B cell (primary cell): ENCODE results near the gene LEMD1.

Source experiments
- CTCF ChIP-seq: fragments of 200-600 bp; IDR thresholded peaks from one replicate; pipeline ENCODE4 v1.8.0; 2022; ENCODE audit warnings: antibody characterized with exemption, mild to moderate bottlenecking
- EZH2 ChIP-seq: IDR thresholded peaks from 2 replicates; pipeline ENCODE4 v1.6.1; 2012; ENCODE audit warnings: borderline replicate concordance, low read depth, mild to moderate bottlenecking, moderate library complexity, low read length; ENCODE audit not compliant: insufficient read depth, poor library complexity, severe bottlenecking

- TF ChIP-seq CTCF (no peak), EZH2 (no peak)
Observed at GRCh38 chr1:205337481-205337880, 84.4 kb downstream of the LEMD1 start.
